Activated T-cell treated with anti-CD3 and anti-CD28 coated beads, Interleukin-2, amount 50 U/mL, for 4 hours (primary cell): ENCODE results near the gene SETSIP. TPM values are rescaled to one million over a fixed set of nuclear protein-coding genes. Genes with fewer than 3 reads are reported as not detected.
A peak's percentile ranks its signal among the peaks of the same experiment; 100 is the strongest.
"Not testable (repeated sequence)": the region's sequence is repeated elsewhere in the genome, so short reads cannot be mapped to it uniquely, and the experiment has no call there.

ENCODE experiments used
- ATAC-seq, 2 donors: fragments of 200-7000 bp; cut with Tn5 transposase; one replicate each; pipeline ENCODE4 v1.10.0; 2021
- DNase-seq: peaks from one replicate; pipeline ENCODE4 v3.0.0-alpha.2; 2020
- H3K27me3 Mint-ChIP-seq: one replicate; pipeline ENCODE4 v1.8.0; 2021; ENCODE audit warnings: low read depth, mixed read lengths
- H3K36me3 Mint-ChIP-seq: one replicate; pipeline ENCODE4 v1.8.0; 2022; ENCODE audit warnings: mixed read lengths; ENCODE audit not compliant: insufficient read depth
- H3K4me1 Mint-ChIP-seq: one replicate; pipeline ENCODE4 v1.8.0; 2021; ENCODE audit warnings: low read depth, mixed read lengths
- H3K4me3 Mint-ChIP-seq: one replicate; pipeline ENCODE4 v1.8.0; 2021; ENCODE audit warnings: mild to moderate bottlenecking, moderate library complexity, mixed read lengths
- H3K9me3 Mint-ChIP-seq: one replicate; pipeline ENCODE4 v1.8.0; 2021; ENCODE audit warnings: mixed read lengths
- total RNA-seq, 3 donors: library from RNA; stranded (reverse); gene quantifications; one replicate each; pipeline ENCODE4 v1.2.1, GENCODE V29; 2021

Gene SETSIP
- total RNA-seq, 3 donors from 2014 or later: not detected

GRCh38 chr1:92080128-92080985 is 5.1 kb upstream of the SETSIP start, which contains the start of gene BTBD8:
Gene BTBD8, plus strand, starts transcription at chr1:92080345. Its CDS starts 227 bp downstream, at chr1:92080572.
- peaks cover 14% of the 10 kb centered on the region for H3K4me1 Mint-ChIP-seq
- ATAC-seq: peak; percentile 95 to 97
- H3K27me3 Mint-ChIP-seq: no peaks in the 10 kb centered on the region
- DNase-seq: peak; percentile 83
- H3K36me3 Mint-ChIP-seq: peaks cover 7% of the 10 kb centered on the region
- peaks cover 7% of the 10 kb centered on the region for H3K9me3 Mint-ChIP-seq
- peak within 1 kb of the TSS; percentile 91 for H3K4me3 Mint-ChIP-seq

GRCh38 chr1:92079441-92079840 is 4.2 kb upstream of the SETSIP start:
- peaks cover 14% of the 10 kb centered on the region for H3K4me1 Mint-ChIP-seq
- H3K36me3 Mint-ChIP-seq: peaks cover 1% of the 10 kb centered on the region
- DNase-seq (no peak), ATAC-seq (no peak)
- no peaks in the 10 kb centered on the region for H3K27me3 Mint-ChIP-seq
- peak overlapping the region; percentile 91 for H3K4me3 Mint-ChIP-seq
- no peaks in the 10 kb centered on the region for H3K9me3 Mint-ChIP-seq

DNA sequence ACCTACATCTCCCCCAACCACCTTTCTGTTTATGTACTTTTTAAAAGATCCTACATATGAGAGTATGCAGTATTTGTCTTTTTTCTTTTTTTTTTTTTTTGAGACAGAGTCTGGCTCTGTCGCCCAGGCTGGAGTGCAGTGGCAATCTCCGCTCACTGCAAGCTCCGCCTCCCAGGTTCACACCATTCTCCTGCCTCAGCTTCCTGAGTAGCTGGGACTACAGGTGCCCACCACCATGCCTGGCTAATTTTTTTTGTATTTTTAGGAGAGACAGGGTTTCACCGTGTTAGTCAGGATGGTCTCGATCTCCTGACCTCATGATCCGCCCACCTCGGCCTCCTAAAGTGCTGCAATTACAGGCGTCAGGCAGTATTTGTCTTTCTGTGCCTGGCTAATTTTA is 2.9 kb upstream of the SETSIP start:
- DNase-seq, H3K4me3 Mint-ChIP-seq, H3K27me3 Mint-ChIP-seq, H3K9me3 Mint-ChIP-seq, ATAC-seq, H3K36me3 Mint-ChIP-seq: not testable (repeated sequence)
- peaks cover 14% of the 10 kb centered on the region for H3K4me1 Mint-ChIP-seq

DNA sequence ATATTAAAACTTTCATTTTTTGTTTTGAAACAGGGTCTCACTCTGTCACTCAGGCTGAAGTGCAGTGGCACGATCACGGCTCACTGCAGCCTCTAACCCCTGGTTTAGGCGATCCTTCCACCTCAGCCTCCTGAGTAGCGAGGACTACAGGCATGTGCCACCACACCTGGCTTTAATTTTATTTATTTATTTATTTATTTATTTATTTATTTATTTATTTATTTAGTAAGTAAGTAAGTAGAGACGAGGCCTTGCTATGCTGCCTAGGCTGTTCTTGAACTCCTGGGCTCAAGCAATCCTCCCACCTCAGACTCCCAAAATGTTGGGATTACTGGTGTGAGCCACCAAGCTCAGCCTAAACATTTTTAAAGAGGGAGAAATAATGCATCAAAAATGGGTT is 1.2 kb upstream of the SETSIP start:
- DNase-seq (no peak), ATAC-seq (no peak)
- Mint-ChIP-seq H3K27me3 (no peaks in the 10 kb centered on the region), H3K36me3 (no peaks in the 10 kb centered on the region), H3K9me3 (no peaks in the 10 kb centered on the region), H3K4me1 (peaks cover 6% of the 10 kb centered on the region), H3K4me3 (no peak overlapping the region)

GRCh38 chr1:92074446-92074845 is 765 bp downstream of the SETSIP start:
- not testable (repeated sequence) for DNase-seq, H3K4me1 Mint-ChIP-seq, H3K4me3 Mint-ChIP-seq, H3K9me3 Mint-ChIP-seq, ATAC-seq, H3K36me3 Mint-ChIP-seq, H3K27me3 Mint-ChIP-seq

- ATAC-seq: no peak
- Mint-ChIP-seq H3K27me3 (no peaks in the 10 kb centered on the region), H3K36me3 (no peaks in the 10 kb centered on the region), H3K4me1 (no peaks in the 10 kb centered on the region), H3K4me3 (no peak overlapping the region), H3K9me3 (no peaks in the 10 kb centered on the region)
- no peak for DNase-seq
Observed at GRCh38 chr1:92070892-92071291, 4.3 kb downstream of the SETSIP start.

DNA sequence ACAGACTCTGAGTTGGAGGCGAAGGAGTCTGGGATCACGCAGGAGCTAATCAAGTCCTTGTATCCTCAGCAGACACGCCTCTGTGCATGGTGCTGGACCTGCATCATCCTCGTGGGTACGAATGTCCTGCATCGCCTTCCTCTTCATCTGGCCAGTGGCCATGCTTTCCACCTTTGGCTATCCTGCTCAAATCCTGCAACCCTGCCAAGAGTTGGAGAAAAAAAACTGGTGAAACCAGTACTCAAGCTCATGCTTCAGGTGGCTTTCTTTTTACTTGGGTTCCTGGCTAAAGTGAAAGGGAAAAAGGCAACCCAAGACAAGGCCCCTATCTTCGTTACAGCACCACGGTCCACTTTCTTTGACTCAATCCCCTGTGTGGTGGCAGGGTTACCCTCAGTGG is 8.9 kb downstream of the SETSIP start:
- Mint-ChIP-seq H3K27me3 (no peaks in the 10 kb centered on the region), H3K4me1 (no peaks in the 10 kb centered on the region), H3K9me3 (no peaks in the 10 kb centered on the region), H3K36me3 (no peaks in the 10 kb centered on the region), H3K4me3 (no peak overlapping the region)
- ATAC-seq: no peak
- no peak for DNase-seq

DNA sequence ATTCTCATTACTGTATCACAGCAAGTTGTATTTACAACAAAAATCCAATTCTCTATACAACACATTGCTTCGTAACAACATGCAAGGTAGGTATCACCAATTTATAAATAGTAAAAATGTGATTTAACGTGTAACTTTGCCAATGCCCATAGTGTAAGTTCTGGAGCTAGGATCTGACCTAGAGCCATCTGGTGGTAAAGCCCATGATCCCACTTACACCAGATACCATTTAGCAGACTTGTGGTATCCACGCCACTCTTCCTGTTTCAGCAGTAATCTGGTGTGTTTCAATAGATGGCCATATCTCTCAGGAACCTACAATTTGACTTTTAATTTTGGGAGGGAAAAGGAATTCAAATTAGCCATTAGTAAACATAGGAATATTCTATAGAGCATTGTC is 10.2 kb downstream of the SETSIP start:
- Mint-ChIP-seq H3K36me3 (no peaks in the 10 kb centered on the region), H3K27me3 (no peaks in the 10 kb centered on the region), H3K4me1 (no peaks in the 10 kb centered on the region), H3K4me3 (no peak overlapping the region), H3K9me3 (no peaks in the 10 kb centered on the region)
- ATAC-seq (no peak), DNase-seq (no peak)

DNA sequence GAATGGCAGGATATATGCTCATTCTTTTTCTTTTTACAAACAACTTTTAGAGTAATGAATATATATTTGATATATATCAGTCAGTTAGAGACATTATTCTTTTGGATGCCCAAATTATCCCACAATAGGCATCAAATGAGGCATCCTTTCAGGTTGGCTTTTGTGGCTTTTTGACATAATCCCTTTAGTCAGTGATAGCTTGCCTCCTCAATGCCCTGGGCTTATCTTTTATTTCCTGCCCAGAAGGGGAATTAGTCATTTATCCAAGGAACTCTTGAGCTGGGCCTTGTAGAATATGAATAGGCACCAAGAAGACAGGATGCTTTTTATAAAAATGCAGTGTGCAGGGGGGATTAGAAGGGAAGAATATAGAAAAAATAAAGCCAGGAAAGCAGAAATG is 23.3 kb downstream of the SETSIP start:
- no peaks in the 10 kb centered on the region for H3K4me1 Mint-ChIP-seq
- DNase-seq (no peak), ATAC-seq (no peak)
- H3K4me3 Mint-ChIP-seq: no peak overlapping the region
- no peaks in the 10 kb centered on the region for H3K36me3 Mint-ChIP-seq
- no peaks in the 10 kb centered on the region for H3K9me3 Mint-ChIP-seq
- peaks cover 2% of the 10 kb centered on the region for H3K27me3 Mint-ChIP-seq

DNA sequence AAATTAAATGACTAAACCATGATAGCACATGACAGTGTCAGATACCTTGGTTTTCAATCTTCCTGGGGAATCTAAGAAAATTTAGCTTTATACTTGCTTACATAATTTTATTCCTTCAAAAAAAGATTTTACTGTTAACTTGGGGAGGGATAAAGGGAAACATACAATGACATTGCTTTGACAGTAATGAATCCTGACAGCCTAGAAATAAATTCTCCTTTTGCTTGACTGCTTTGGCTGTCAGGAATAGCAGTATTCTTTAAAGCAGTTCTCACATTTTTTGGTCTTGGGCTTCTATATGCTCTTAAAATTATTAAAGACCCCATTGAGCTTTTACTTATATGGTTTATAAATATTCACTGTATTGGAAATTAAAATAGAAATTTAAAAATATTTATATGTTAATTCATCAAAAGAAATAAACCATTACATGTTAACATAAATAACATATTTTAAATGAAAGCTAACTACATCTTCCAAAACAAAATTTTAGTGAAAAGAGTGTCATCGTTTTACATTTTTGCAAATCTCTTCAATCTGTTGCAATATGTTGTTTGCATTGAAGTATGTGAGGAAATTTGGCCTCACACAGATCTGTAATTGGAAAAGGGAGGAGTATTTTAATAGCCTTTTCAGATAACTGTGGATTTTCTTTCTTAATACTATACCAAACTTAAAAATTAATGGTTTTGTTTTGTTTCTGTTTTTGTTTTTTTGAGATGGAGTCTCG is 29.3 kb downstream of the SETSIP start:
- Mint-ChIP-seq H3K36me3 (no peaks in the 10 kb centered on the region), H3K9me3 (no peaks in the 10 kb centered on the region), H3K27me3 (peaks cover 2% of the 10 kb centered on the region), H3K4me1 (no peaks in the 10 kb centered on the region), H3K4me3 (no peak overlapping the region)
- DNase-seq (no peak), ATAC-seq (no peak)

- ATAC-seq (no peak), DNase-seq (no peak)
- H3K9me3 Mint-ChIP-seq: no peaks in the 10 kb centered on the region
- no peaks in the 10 kb centered on the region for H3K36me3 Mint-ChIP-seq
- H3K27me3 Mint-ChIP-seq: peaks cover 2% of the 10 kb centered on the region
- H3K4me1 Mint-ChIP-seq: no peaks in the 10 kb centered on the region
- no peak overlapping the region for H3K4me3 Mint-ChIP-seq
Observed at GRCh38 chr1:92043621-92044020, 31.6 kb downstream of the SETSIP start.

GRCh38 chr1:92040971-92041370 is 34.2 kb downstream of the SETSIP start:
- H3K27me3 Mint-ChIP-seq: peaks cover 5% of the 10 kb centered on the region
- no peak for DNase-seq
- no peak for ATAC-seq
- H3K4me3 Mint-ChIP-seq: no peak overlapping the region
- H3K4me1 Mint-ChIP-seq: no peaks in the 10 kb centered on the region
- H3K9me3 Mint-ChIP-seq: no peaks in the 10 kb centered on the region
- H3K36me3 Mint-ChIP-seq: no peaks in the 10 kb centered on the region

GRCh38 chr1:92038695-92039346 is 36.4 kb downstream of the SETSIP start:
- Mint-ChIP-seq H3K27me3 (peaks cover 7% of the 10 kb centered on the region), H3K4me3 (no peak overlapping the region), H3K36me3 (no peaks in the 10 kb centered on the region), H3K4me1 (no peaks in the 10 kb centered on the region), H3K9me3 (no peaks in the 10 kb centered on the region)
- ATAC-seq (no peak), DNase-seq (no peak)

GRCh38 chr1:92037400-92037799 is 37.8 kb downstream of the SETSIP start:
- H3K9me3 Mint-ChIP-seq: no peaks in the 10 kb centered on the region
- H3K36me3 Mint-ChIP-seq: no peaks in the 10 kb centered on the region
- ATAC-seq (no peak), DNase-seq (no peak)
- peaks cover 5% of the 10 kb centered on the region for H3K27me3 Mint-ChIP-seq
- H3K4me1 Mint-ChIP-seq: no peaks in the 10 kb centered on the region
- H3K4me3 Mint-ChIP-seq: no peak overlapping the region
